ENCODE measurements around the gene HAL. TPM values are rescaled to one million over a fixed set of nuclear protein-coding genes. Genes with fewer than 3 reads are reported as not detected.
"Not testable (repeated sequence)": the region's sequence is repeated elsewhere in the genome, so short reads cannot be mapped to it uniquely, and the experiment has no call there.

Gene HAL
- polyA plus RNA-seq, 4 donors, result 0.26 to 2.3 (median 0.53) TPM

DNA sequence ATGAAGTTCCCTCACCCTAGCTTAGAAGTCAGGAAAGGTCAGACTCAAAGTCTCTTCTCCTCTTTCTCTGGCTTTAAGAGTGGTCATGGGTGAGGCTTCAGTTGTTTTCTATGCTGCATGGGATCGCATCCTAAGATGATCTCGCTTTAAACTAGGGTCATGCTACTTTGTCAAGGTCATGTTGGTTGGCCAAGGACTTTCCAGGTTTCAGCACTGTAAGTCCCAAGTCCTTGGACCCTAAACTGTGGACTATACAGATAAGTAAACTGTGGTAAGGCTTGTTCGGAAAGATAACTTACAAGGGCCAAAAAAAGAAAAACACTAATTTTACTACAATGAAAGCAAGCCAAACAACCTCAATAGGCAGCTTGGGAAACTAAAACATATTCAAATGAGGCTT, 17.4 kb downstream of the HAL start:
- DNase-seq (ENCODE audit: low read depth in 4 of 4, low spot score in 3 of 4), result no peak

DNA sequence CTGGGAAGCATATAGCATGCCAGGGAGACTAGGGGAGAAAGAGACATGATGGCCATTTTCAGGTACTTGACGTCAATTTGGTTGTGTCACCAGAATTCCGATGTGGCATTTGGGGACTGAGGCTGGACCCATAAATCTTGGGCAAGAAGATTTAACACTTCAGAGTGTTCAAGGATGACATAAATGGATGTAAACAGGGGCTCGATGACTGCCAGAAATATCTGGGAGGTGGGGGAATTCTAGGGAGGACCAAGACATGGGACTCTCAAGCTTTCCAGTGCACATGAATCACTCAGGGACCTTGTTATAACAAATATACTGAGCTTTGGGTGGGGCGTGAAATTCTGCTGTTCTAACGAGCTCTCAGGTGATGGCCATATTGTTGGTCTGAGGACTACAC, 17.8 kb downstream of the HAL start:
- DNase-seq (ENCODE audit: low read depth in 4 of 4, low spot score in 3 of 4), result no peak

DNA sequence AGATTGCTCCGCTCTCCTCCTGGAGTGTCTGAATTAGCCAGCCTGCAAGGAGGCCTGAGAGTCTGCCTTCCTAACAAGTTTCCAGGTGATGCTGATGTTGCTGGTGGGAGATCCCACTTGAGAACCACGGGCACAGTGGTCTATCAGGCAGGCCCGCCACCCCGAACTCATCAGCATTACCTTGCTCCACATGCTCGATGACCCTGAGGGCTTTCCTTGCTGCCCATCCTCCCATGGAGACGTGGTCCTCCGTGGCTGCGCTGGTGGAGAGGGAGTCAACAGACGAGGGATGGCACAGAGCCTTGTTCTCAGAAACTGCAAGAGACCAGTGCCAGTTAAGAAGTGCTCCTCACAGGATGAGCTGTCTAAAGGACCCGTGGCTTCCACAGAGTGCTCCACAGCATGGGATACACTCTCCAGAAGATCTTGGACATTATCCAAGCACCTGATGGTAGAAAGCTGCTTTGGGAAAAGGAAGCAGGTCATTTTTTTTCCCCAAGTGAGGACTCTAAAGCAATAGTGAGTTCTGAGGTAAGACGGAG, 18.3 kb downstream of the HAL start:
- no peak for DNase-seq (ENCODE audit: low read depth in 4 of 4, low spot score in 3 of 4)

DNA sequence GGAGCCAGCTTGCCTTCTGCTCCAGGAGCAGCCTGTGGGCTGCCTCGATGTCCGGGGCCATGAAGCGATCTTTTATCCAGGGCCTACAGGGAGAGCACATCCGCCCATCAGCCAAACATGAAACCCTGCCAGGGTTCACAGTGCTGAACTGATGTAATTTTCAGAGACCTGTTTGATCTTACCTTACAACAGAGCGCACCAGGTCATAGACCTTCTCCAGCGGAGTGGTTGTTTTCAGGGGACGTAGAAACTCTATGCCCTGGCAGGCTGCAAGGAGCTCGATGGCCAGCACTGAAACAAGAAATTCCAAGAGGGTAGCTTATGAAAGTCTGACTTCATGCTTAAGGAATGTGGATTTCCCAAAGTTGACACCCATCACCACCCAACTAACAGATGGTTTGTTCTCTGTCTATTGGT, 19.7 kb downstream of the HAL start:
- DNase-seq (ENCODE audit: low read depth in 4 of 4, low spot score in 3 of 4), result no peak

DNA sequence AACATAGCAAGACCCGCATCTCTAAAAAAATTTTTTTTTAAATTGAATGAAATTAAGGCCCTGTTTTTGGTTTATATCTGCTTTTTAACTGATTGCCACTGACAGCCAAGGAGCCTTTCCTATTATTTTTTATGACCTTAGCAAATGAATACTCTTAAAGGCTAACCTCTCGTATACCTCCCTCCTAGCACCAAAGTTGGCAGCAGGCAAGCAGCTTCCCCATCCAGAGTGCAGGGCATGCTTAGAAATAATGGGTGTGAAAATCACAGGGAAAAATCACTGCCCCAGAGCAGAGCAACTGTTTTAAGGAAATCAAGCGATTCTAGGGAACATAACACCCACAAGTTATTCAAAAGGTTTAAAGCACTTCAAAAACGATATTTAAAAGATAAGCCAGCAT, 20.7 kb downstream of the HAL start:
- DNase-seq (ENCODE audit: low read depth in 4 of 4, low spot score in 3 of 4), result no peak

DNA sequence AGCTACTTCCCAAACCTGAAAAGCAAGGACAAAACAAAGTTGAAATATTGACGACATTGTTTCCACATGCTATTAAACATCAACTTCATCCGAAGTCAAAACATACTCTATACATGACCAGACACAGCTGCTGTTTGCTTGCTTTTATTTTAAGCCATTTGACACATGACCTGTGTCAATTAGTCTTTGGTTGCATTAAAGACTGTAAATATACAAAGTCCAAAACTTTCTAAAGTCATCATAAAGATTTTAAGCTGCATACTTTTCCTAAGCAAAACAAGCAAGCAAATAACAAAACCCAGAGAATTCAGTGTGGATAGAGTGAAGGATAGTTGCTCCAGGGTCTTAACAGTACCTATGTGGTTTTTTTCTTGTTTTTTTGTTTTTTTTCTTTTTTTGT, 21.8 kb downstream of the HAL start:
- DNase-seq (ENCODE audit: low read depth in 4 of 4, low spot score in 3 of 4), result no peak

DNA sequence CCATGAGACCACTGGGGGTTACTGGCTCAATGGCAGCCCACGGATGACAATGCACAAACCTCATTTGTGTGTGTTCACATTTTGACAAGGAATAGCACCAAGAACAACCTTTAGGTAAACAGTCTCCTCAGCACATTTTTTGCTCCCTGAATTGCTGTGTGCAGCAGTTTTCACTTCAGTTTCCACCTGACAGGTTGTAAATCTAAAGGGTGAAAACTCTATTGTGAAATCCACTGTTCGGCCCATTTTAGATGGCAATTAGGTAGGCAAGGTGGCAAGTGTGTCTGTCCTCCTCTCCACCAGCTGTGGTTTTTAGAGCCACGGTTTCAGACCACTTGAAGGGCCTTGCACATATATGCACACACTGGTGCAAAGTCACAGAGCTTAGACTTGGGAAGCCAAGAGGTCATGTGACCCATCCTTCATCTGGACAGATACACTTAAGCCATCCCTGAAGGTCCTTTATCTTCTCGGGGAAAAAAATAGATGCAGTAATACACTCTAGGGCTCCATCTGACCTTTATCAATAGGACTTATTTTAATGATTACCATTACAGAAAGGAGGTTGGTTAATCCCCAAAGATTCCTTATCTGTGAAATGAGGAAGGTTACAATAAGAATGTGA, 23.2 kb downstream of the HAL start:
- DNase-seq (ENCODE audit: low read depth in 4 of 4, low spot score in 3 of 4), result no peak

DNA sequence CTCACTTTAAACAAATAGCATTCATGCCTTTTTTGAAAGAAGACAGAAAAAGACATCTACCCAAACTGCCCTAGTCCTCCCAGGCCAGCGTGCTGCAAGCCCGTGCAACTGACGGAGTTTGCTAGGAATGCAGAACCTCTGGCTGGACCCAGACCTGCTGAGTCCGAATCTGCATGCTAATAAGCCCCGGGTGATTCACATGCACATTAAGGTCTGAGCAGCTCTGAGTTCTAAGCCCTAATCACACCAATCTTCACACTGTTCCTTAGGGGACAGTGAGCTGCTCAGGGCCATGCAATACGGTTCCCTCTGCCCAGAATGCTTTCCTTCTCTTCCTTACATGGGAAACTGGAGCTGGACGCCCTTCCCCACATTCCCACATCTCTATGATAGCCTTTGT, 25.2 kb downstream of the HAL start:
- DNase-seq (ENCODE audit: low read depth in 4 of 4, low spot score in 3 of 4), result no peak

DNA sequence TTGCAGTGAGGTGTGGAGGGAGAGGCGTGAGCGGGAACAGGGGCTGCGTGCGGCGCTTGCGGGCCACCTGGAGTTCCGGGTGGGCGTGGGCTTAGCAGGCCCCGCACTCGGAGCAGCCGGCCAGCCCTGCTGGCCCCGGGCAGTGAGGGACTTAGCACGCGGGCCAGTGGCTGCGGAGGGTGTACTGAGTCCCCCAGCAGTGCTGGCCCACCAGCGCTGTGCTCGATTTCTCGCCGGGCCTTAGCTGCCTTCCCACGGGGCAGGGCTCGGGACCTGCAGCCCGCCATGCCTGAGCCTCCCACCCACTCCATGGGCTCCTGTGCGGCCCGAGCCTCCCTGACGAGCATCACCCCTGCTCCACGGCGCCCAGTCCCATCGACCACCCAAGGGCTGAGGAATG, 27.0 kb downstream of the HAL start:
- DNase-seq (ENCODE audit: low read depth in 4 of 4, low spot score in 3 of 4), result not testable (repeated sequence)

DNA sequence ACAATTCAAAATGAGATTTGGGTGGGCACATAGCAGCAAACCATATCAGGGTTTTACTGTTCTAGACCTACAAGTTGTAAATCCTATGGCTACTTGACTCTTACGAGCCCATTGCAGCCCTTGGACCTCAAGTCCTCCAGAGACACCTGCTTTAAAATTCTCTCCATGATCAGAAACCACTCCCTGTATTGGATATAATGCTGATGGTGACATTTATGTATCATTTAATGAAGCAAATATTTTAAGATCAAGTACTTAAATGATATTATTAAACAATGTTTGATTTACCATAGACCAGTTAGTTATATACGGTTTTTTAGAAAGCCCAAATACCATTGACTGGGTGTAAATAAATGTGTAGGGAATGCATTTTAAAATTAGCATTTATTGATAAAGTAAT, 28.8 kb downstream of the HAL start:
- DNase-seq (ENCODE audit: low read depth in 4 of 4, low spot score in 3 of 4), result no peak

DNA sequence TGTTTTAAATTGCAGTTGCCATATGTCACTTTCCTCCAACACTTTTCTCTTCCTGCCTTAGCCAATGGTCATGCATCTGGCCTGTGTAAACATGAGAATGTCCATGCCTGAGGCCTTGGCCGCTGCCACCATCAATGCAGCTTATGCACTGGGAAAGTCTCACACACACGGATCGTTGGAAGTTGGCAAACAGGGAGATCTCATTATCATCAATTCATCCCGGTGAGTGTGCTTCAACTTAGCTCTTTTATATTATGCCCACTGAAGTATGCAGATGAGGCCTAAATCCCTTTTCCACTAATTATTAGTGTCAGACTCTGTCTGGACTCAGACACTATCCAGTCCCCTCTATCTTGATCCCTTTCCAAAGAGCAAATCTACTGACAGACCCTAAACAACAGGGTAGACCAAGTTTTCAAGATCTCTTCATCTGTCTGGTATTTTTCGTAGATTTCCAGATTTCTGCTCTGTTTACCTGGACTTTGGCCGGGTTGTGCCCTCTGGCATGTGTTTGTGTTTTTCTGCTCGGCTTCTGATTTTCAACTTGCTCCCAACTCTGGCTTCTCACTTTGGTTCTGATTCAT, 29.8 kb downstream of the HAL start:
- DNase-seq (ENCODE audit: low read depth in 4 of 4, low spot score in 3 of 4), result no peak

DNA sequence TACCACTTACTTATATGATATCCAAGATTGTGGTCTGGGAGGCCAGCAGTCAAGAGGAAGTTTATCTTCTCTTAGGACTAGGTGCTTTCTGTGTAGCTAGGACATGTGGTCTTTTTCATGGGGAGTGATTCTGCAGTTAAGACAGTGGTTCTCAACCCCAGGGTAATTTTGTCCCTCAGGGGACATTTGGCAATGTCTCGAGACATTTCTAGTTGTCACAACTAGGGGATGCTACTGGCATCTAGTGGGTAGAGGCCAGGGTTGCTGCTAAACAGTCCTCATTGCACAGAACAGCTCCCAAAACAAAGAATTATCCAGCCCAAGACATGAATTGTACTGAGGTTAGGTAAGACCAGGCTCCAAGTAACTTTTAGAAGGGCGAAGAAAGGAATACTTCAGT, 33.0 kb downstream of the HAL start:
- DNase-seq (ENCODE audit: low read depth in 4 of 4, low spot score in 3 of 4), result no peak

DNA sequence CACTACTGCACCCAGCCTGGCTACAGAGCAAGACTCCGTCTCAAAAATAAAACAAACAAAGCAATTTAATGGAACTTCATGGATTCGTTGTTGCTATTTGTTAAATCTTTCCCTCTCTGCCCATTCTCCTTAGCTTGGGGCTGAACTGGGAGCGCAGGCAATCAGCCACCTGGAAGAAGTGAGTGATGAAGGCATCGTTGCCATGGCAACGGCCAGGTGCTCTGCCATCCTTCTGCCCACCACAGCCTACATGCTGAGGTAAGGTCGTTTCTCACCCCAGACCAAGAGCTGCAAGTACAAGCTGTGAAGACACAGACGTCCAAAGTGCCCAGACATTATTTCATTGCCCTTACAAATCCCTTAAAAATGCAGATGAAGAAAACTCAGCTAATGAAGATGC, 33.9 kb downstream of the HAL start:
- DNase-seq (ENCODE audit: low read depth in 4 of 4, low spot score in 3 of 4), result no peak

DNA sequence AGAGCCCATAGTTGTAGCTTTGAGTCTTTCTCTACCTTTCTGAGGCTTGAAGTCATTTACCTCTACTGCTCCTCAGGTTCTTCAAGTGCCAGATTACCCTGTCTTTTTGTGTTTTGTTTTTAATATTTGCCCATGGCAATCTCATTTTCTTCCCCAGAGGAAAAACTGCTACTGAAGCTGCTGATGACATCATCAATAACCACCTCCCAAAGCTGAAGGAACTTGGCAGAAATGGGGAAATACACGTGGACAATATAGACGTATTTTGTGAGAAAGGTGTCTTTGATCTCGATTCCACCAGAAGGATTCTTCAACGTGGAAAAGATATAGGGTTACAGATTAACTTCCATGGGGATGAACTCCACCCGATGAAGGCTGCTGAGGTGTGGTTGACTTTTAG, 35.9 kb downstream of the HAL start:
- DNase-seq (ENCODE audit: low read depth in 4 of 4, low spot score in 3 of 4), result no peak

DNA sequence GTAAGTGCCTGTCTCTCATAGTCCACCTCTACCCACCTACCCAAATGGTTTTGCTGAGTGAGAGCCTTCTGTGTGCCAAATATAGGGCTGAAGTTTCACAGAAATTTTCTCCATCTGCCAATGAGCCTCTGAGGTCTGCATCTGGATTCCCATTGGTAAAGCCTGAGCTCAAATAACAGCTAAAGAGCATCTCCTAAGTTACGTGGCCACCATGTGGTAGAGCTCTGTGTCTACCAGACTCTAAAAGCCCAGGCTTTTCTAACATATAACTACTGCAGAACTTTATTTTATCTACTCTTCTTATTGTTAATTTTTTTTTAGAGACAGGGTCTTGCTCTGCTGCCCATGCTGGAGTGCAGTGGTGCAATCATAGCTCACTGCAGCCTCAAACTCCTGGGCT, 37.0 kb downstream of the HAL start:
- no peak for DNase-seq (ENCODE audit: low read depth in 4 of 4, low spot score in 3 of 4)

DNA sequence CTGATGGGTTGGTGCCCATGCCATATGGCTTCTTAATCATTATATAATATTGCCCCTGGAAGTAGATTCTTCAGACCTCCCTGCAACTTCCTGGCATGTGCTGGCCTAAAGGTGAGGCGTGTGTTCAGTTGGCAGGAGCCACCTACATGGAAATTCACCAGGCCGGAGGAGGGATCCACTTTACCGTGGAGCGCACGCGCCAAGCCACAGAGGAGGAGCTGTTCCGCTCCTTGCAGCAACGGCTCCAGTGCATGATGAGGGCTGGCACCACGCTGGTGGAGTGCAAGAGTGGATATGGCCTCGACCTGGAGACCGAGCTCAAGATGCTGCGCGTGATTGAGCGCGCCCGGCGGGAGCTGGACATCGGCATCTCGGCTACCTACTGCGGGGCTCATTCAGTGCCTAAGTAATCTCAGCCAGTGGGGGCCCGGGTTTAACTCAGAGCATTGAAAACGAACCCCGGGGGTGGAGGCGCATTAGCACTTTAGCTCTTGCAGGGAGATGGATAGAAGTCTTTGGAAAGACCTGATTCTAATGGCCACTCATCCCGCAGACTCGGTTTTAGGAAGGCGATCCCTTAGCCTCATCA, 39.5 kb downstream of the HAL start:
- no peak for DNase-seq (ENCODE audit: low read depth in 4 of 4, low spot score in 3 of 4)

DNA sequence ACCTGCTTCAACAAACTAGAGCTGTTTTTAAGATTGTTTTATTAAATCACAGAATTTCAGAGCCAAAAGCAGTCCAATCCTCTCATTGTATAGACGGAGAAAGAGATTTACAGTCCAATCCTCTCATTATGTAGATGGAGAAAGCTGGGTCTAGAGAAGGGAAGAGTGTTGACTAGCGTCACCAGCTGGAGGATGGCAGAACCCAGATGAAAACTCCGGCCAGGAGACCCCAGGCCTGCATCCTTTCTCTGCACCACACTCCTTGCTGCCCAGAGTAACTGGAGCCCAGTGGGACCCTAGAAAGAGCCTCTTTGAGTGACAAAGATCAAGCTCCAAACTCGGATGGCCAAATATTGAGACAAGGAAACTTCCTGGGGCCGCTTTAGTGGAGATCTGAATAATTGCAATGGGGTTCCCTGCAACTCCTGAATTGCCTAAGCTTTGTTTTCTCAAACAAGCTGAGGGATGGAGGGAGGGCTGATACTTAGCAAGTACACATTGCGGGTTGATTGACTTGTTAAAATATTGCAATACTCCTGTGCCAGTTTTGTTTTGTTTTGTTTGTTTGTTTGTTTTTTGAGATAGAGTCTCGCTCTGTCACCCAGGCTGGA, 40.5 kb downstream of the HAL start:
- DNase-seq (ENCODE audit: low read depth in 4 of 4, low spot score in 3 of 4), result no peak

DNA sequence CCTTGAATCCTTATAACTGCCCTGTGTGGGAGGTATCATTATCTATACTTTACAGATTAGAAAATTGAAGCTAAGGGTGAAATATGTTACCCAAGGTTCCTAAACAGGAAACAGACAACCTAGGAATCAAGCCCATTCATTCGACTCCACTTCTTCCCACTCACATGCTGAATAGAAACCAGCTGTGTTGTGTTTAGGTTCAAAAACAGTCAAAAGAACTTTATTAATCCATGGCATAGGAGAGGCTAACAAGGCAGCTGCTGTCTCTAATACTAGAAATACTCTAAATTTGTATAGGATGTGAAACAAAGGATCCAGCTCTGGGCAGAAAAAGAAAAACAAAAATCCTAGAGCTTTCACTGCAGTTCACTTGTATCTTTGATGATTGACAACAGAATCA, 43.1 kb downstream of the HAL start:
- DNase-seq (ENCODE audit: low read depth in 4 of 4, low spot score in 3 of 4), result no peak

DNA sequence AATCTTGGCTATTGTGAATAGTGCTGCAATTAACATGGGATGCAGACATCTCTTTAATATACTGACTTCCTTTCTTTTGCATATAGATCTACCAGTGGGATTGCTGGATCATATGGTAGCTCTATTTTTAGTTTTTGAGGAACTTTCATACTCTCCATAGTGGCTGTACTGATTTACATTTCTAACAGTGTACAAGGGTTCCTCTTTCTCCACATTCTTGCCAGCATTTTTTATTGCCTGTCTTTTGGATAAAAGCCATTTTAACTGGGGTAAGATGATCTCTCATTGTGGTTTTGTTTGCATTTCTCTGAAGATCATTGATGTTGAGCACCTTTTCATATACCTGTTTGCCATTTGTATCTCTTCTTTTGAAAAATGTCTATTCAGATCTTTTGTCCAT, 44.6 kb downstream of the HAL start:
- no peak for DNase-seq (ENCODE audit: low read depth in 4 of 4, low spot score in 3 of 4)

DNA sequence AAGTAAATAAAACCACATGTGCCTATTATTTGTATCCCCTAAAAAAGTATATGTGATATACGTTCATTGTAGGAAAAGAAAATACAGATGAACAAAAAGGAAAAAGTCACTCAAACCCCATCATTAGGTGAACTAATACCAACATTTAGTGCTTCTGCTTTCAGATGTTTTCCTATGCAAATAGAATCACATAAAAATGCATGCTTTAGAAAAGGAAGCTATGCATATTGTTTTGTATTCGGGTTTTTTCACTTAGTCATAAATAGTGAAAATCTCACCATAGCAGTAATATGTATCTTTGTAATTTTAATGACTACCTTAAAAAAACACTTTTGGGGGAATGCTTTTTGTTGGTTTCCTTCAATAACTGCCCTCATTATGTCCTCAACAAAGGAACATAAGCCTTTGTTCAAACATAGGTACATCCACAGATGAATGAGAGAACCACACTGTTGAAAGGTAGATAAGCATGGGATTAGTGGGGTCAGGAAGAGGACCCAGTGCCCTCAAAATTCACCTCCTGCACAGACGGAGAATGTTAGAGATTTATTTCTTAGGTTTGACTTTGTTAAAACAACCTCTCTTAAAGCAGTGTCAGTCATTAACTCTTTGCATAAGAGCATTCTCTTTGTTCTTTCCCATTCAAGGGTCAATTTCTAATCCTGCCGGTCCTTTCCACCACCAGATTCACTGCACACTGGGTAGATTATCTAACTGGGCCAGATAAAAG, 46.5 kb downstream of the HAL start:
- no peak for DNase-seq (ENCODE audit: low read depth in 4 of 4, low spot score in 3 of 4)

DNA sequence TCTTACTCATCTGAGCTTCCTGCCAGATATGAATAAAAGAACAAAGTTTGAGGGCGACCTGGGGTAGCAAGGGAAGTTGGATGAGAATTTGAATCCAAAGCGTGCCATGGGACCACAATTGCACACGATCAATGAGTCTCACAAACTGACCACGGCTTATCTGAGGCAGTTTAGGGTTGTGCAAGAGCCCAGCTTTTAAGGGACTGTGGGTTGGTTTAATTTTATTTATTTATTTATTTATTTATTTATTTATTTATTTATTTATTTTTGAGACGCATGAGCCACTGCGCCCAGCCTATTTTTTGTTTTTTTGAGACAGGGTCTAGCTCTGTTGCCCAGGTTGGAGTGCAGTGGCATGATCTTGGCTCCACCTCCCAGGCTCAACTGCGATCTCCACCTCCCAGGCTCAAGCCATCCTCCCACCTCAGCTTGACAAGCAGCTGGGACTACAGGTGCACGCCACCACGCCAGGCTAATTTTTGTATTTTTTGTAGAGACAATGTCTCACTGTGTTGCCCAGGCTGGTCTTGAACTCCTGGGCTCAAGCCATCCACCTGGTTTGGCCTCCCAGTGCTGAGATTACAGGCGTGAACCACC, 51.9 kb downstream of the HAL start:
- no peak for DNase-seq (ENCODE audit: low read depth in 4 of 4, low spot score in 3 of 4)
